BLaER1 treated with 17β-estradiol and CSF1 and Interleukin-3, amounts not matched to agents 10 nM and 100 nM (cell line): ENCODE results near the gene CCNB1IP1.

Experiments
- H3K27ac ChIP-seq, 11 experiments: shearing (Covaris generic); formaldehyde crosslinking; 2 replicates each; pipeline ENCODE4 v1.8.1; 2022
- H3K27me3 ChIP-seq, 11 experiments: shearing (Covaris generic); formaldehyde crosslinking; 2 replicates each; pipeline ENCODE4 v1.8.1; 2022
- H3K36me3 ChIP-seq, 11 experiments: shearing (Covaris generic); formaldehyde crosslinking; 2 replicates each; pipeline ENCODE4 v1.8.1; 2022
- H3K4me1 ChIP-seq, 10 experiments: shearing (Covaris generic); formaldehyde crosslinking; 2 replicates each; pipeline ENCODE4 v1.8.1; 2022
- H3K4me2 ChIP-seq, 11 experiments: shearing (Covaris generic); formaldehyde crosslinking; 2 replicates each; pipeline ENCODE4 v1.8.1; 2022
- H3K4me3 ChIP-seq, 10 experiments: shearing (Covaris generic); formaldehyde crosslinking; 2 replicates each; pipeline ENCODE4 v1.8.1; 2022
- H3K9ac ChIP-seq, 11 experiments: shearing (Covaris generic); formaldehyde crosslinking; 2 replicates each; pipeline ENCODE4 v1.8.1; 2022
- H3K9me3 ChIP-seq, 11 experiments: shearing (Covaris generic); formaldehyde crosslinking; replicated peaks in 1 of 11; 2 replicates each; pipeline ENCODE4 v1.8.1; 2022
- H4K20me1 ChIP-seq, 11 experiments: shearing (Covaris generic); formaldehyde crosslinking; 2 replicates each; pipeline ENCODE4 v1.8.1; 2022
- Cebpa-rat ChIP-seq, 11 experiments: shearing (Covaris generic); IDR thresholded peaks; 2 replicates each; pipeline ENCODE4 v1.8.1; 2022

The CCNB1IP1 gene

GRCh38 chr14:20332788-20333493, at the start of gene CCNB1IP1:
TSS of gene CCNB1IP1 (minus strand) at chr14:20333279. CDS start at chr14:20316523, 16,756 bp downstream.
- H3K4me3 ChIP-seq, result peak within 1 kb of the TSS; percentile 63 to 81 (median 75)
- H3K4me1 ChIP-seq, result peaks cover 33 to 64% (median 42%) of the 10 kb centered on the region in 10 experiments
- peak within 1 kb of the TSS; percentile 79 to 91 (median 83) for H3K9ac ChIP-seq
- H3K9me3 ChIP-seq, result no peaks in the 10 kb centered on the region
- H4K20me1 ChIP-seq, result peaks cover 0 to 42% (median 34%) of the 10 kb centered on the region in 11 experiments; a peak in 17 of 22 replicates
- no peak for TF ChIP-seq Cebpa-rat (IDR thresholded peaks at IDR 0.05)
- peak within 1 kb of the TSS; percentile 28 to 86 (median 78); a peak in 21 of 22 replicates for H3K27ac ChIP-seq
- H3K4me2 ChIP-seq, result peak within 1 kb of the TSS; percentile 71 to 96 (median 79)
- no peaks in the 10 kb centered on the region for H3K27me3 ChIP-seq
- peaks cover 0 to 32% (median 23%) of the 10 kb centered on the region in 11 experiments; a peak in 18 of 22 replicates for H3K36me3 ChIP-seq

DNA sequence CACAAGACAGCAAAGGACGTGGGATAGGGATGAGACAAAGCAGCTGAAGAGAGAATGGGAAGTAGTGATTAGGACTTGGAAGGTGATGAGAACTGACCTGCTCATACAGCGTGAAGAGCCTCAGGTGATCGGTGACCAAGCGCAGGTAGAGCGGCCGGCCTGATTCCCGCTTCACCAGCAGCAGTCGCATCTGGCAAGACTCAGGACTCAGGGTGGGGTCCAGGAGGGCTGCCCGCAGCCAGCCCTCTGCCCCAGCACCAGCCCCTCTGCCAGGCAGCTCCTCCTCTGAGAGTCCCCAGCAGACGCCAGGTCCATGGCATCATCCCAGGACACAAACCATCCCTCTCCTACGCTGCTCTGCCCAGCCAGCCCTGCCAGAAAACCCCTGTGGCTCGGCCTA, 49.4 kb upstream of the CCNB1IP1 start:
- Histone ChIP-seq H3K4me2 (no peak overlapping the region), H3K4me3 (no peak overlapping the region), H3K27ac (no peak overlapping the region), H4K20me1 (peaks cover 0 to 58% (median 0%) of the 10 kb centered on the region in 11 experiments; a peak in 4 of 22 replicates), H3K9me3 (no peaks in the 10 kb centered on the region), H3K4me1 (peaks cover 0 to 4% (median 2%) of the 10 kb centered on the region in 10 experiments; a peak in 8 of 20 replicates), H3K27me3 (no peaks in the 10 kb centered on the region), H3K36me3 (peaks cover 98 to 100% (median 99%) of the 10 kb centered on the region in 11 experiments), H3K9ac (no peak overlapping the region)
- no peak for TF ChIP-seq Cebpa-rat (IDR thresholded peaks at IDR 0.05)

- no peak overlapping the region for H3K4me2 ChIP-seq
- H3K36me3 ChIP-seq, result peaks cover 100% of the 10 kb centered on the region in 11 experiments
- no peak overlapping the region for H3K9ac ChIP-seq
- H3K27me3 ChIP-seq, result no peaks in the 10 kb centered on the region
- H3K9me3 ChIP-seq, result no peaks in the 10 kb centered on the region
- H3K27ac ChIP-seq, result no peak overlapping the region
- no peaks in the 10 kb centered on the region for H3K4me1 ChIP-seq
- no peak for TF ChIP-seq Cebpa-rat (IDR thresholded peaks at IDR 0.05)
- H3K4me3 ChIP-seq, result no peak overlapping the region
- peaks cover 0 to 67% (median 0%) of the 10 kb centered on the region in 11 experiments; a peak in 4 of 22 replicates for H4K20me1 ChIP-seq
Measured at GRCh38 chr14:20381341-20381740, 48.3 kb upstream of the CCNB1IP1 start.

DNA sequence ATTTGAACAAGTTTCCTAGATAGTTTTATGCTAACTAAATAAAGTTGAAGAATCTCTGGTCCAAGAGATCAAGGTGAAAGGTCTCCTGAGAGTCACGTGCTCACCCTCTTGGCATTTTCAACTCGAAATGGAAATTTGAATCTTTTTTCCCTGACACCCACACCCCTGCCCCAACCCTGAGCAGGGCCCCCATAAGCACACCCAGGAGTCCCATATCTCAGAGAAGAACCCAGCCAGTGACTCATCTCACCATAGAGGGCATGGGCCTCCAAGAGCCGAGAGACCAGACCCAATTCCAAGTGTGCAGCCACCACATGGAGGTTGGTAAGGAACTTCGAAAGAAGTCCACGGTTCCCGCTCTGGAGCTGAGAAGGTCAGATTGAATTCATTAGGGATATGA, 47.6 kb upstream of the CCNB1IP1 start:
- peaks cover 0 to 68% (median 0%) of the 10 kb centered on the region in 11 experiments; a peak in 5 of 22 replicates for H4K20me1 ChIP-seq
- H3K27me3 ChIP-seq, result no peaks in the 10 kb centered on the region
- peaks cover 100% of the 10 kb centered on the region in 11 experiments for H3K36me3 ChIP-seq
- H3K4me3 ChIP-seq, result no peak overlapping the region
- H3K9me3 ChIP-seq, result no peaks in the 10 kb centered on the region
- H3K4me2 ChIP-seq, result no peak overlapping the region
- no peak for TF ChIP-seq Cebpa-rat (IDR thresholded peaks at IDR 0.05)
- H3K4me1 ChIP-seq, result no peaks in the 10 kb centered on the region
- no peak overlapping the region for H3K9ac ChIP-seq
- no peak overlapping the region for H3K27ac ChIP-seq

GRCh38 chr14:20379743-20380142, 46.7 kb upstream of the CCNB1IP1 start:
- Histone ChIP-seq H3K27me3 (no peaks in the 10 kb centered on the region), H3K4me1 (no peaks in the 10 kb centered on the region), H3K36me3 (peaks cover 100% of the 10 kb centered on the region in 11 experiments), H3K9me3 (no peaks in the 10 kb centered on the region), H4K20me1 (peaks cover 0 to 60% (median 0%) of the 10 kb centered on the region in 11 experiments; a peak in 5 of 22 replicates), H3K4me3 (no peak overlapping the region), H3K4me2 (no peak overlapping the region), H3K27ac (no peak overlapping the region), H3K9ac (no peak overlapping the region)
- TF ChIP-seq Cebpa-rat (IDR thresholded peaks at IDR 0.05), result no peak

- no peaks in the 10 kb centered on the region for H3K4me1 ChIP-seq
- H3K9me3 ChIP-seq, result no peaks in the 10 kb centered on the region
- H3K4me2 ChIP-seq, result no peak overlapping the region
- peaks cover 0 to 63% (median 0%) of the 10 kb centered on the region in 11 experiments; a peak in 5 of 22 replicates for H4K20me1 ChIP-seq
- no peak overlapping the region for H3K27ac ChIP-seq
- no peaks in the 10 kb centered on the region for H3K27me3 ChIP-seq
- no peak overlapping the region for H3K4me3 ChIP-seq
- H3K9ac ChIP-seq, result no peak overlapping the region
- peaks cover 100% of the 10 kb centered on the region in 11 experiments for H3K36me3 ChIP-seq
- no peak for TF ChIP-seq Cebpa-rat (IDR thresholded peaks at IDR 0.05)
Measured at GRCh38 chr14:20377171-20377570, 44.1 kb upstream of the CCNB1IP1 start.

DNA sequence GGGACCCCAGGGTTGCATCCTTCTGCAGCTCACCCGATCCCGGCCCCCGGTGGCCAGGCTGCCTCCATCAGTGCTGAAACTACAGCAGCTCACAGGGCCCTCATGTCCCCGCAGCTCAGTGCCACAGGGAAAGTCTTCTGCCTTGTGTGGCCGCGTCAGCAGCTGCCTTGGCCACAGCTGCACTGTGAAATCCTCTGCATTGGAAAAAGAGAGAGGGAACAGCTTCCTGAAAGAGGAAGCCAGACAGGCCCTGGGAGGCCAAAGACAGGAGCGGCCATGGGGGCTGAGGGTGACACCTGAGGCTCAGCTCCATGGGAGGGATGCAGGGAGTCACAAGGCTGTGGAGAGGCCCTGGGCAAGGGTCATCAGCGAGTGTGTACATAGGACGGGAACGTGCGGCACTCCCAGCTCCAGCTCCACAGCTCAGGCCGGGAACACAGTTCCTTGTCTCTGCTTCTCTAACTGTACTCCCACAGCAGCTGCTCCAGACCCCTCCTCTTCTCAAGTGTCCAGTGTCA, 43.1 kb upstream of the CCNB1IP1 start:
- no peaks in the 10 kb centered on the region for H3K4me1 ChIP-seq
- H3K4me2 ChIP-seq, result no peak overlapping the region
- peaks cover 0 to 55% (median 0%) of the 10 kb centered on the region in 11 experiments; a peak in 5 of 22 replicates for H4K20me1 ChIP-seq
- no peak for TF ChIP-seq Cebpa-rat (IDR thresholded peaks at IDR 0.05)
- H3K27ac ChIP-seq, result no peak overlapping the region
- H3K9me3 ChIP-seq, result no peaks in the 10 kb centered on the region
- no peaks in the 10 kb centered on the region for H3K27me3 ChIP-seq
- H3K4me3 ChIP-seq, result no peak overlapping the region
- H3K9ac ChIP-seq, result no peak overlapping the region
- peaks cover 100% of the 10 kb centered on the region in 11 experiments for H3K36me3 ChIP-seq

DNA sequence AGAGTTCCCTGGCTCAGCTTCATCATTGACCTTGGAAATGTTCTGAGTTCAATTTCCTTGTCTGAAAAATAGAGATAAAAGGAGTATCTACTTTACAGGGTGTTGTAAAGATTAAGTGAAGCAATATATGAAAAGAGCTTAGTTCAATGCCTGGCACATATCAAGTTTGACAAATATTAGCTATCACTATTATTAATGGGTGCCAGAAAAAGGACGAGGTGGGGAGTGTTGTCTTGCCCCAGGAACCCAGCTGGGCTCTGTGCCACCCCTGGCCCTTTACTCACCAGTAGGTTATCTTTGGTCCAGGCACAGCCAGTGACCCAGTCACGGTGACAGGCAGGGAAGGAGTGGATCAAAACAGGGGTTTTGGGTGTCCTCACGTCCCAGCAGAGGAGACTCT, 42.4 kb upstream of the CCNB1IP1 start:
- H3K4me2 ChIP-seq, result no peak overlapping the region
- H3K4me3 ChIP-seq, result no peak overlapping the region
- H3K36me3 ChIP-seq, result peaks cover 100% of the 10 kb centered on the region in 11 experiments
- H3K27ac ChIP-seq, result no peak overlapping the region
- no peaks in the 10 kb centered on the region for H3K4me1 ChIP-seq
- no peaks in the 10 kb centered on the region for H3K27me3 ChIP-seq
- H3K9ac ChIP-seq, result no peak overlapping the region
- H4K20me1 ChIP-seq, result peaks cover 0 to 48% (median 0%) of the 10 kb centered on the region in 11 experiments; a peak in 5 of 22 replicates
- H3K9me3 ChIP-seq, result no peaks in the 10 kb centered on the region
- no peak for TF ChIP-seq Cebpa-rat (IDR thresholded peaks at IDR 0.05)

DNA sequence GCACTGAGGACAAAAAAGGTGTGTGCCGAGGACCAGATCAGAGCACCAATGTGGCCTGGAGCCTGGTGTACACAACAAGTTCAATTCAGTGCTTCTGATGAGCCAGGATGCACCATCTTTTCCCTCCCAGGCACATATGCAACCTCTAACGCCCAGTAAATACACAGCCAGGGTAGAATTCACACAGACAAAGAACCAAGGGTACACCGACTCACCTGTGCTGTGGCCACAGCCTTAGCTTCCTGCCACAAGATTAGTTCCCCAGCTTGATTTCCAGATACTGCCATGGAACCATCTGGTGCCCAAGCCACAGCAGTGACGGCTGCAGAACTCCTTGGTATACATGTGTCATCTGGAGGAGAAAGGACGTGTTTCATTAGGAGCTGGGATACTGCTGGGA, 39.7 kb upstream of the CCNB1IP1 start:
- Histone ChIP-seq H4K20me1 (peaks cover 0 to 24% (median 0%) of the 10 kb centered on the region in 11 experiments; a peak in 5 of 22 replicates), H3K4me3 (no peak overlapping the region), H3K27me3 (no peaks in the 10 kb centered on the region), H3K36me3 (peaks cover 99 to 100% (median 100%) of the 10 kb centered on the region in 11 experiments), H3K4me2 (no peak overlapping the region), H3K4me1 (no peaks in the 10 kb centered on the region), H3K27ac (no peak overlapping the region), H3K9ac (no peak overlapping the region), H3K9me3 (no peaks in the 10 kb centered on the region)
- no peak for TF ChIP-seq Cebpa-rat (IDR thresholded peaks at IDR 0.05)
